ENCODE results near the gene ODAD2. TPM values are rescaled to one million over a fixed set of nuclear protein-coding genes. Genes with fewer than 3 reads are reported as not detected.
A peak's percentile ranks its signal among the peaks of the same experiment; 100 is the strongest.

Gene ODAD2
- total RNA-seq, 2 experiments from 2014 or later = not detected

DNA sequence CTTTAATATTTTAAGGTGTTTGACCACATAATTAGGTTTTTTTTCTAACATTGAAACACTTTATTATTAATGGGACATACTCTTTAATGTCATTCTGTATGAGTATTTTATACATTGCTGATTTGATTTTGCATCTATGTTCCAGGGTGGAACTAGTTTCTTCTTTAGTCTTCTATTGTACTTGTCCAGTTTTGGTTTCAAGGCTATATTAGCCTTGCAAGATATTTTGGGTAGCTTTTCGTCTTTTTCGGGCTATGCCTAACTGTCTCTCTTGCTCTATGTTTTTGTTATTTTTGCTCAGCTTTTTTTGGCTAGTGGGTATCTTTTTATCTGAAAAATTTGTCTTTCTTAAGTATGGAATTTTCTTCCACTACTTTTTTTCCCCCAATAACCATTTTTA is 214.6 kb downstream of the ODAD2 start:
- Mint-ChIP-seq H3K4me1 (ENCODE audit: low read depth) (no peaks in the 10 kb centered on the region), H3K36me3 (ENCODE audit: low read depth) (no peaks in the 10 kb centered on the region), H3K27ac (no peak overlapping the region), H3K9me3 (ENCODE audit: insufficient read depth) (no peaks in the 10 kb centered on the region), H3K27me3 (ENCODE audit: low read depth) (peaks cover 31% of the 10 kb centered on the region), H3K4me3 (no peak overlapping the region)
- ChIA-PET POLR2A (no interaction called here), CTCF (interaction anchor here (0.9 to 1.6 kb wide), 5 partner anchors 37 to 610 kb away, joined by 3 to 8 read pairs (median 5); no protein-coding TSS in a partner anchor)
- DNase-seq (no peak), ATAC-seq (no peak)

DNA sequence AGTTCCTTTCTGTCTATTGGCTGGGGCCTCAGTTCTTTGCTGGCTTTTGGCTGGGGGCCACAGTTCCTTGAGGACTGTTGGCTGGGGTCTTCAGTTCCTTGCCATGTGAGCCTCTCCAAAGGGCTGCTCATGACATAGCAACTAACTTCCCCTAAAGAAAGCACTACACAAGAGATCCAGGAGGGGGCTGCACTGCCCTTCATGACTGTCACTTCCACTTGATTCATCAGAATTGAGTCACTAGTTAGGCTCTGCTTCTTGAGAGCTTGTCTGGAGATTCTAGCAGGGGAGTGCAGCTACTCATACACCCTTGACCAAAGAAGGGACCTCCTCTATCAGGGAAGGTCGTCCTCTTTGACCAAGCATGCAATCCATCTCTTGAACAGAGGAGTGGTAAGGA is 215.2 kb downstream of the ODAD2 start:
- Mint-ChIP-seq H3K36me3 (ENCODE audit: low read depth) (no peaks in the 10 kb centered on the region), H3K4me1 (ENCODE audit: low read depth) (no peaks in the 10 kb centered on the region), H3K4me3 (no peak overlapping the region), H3K9me3 (ENCODE audit: insufficient read depth) (no peaks in the 10 kb centered on the region), H3K27me3 (ENCODE audit: low read depth) (peaks cover 31% of the 10 kb centered on the region), H3K27ac (no peak overlapping the region)
- ChIA-PET CTCF (interaction anchor here (0.9 to 1.6 kb wide), 5 partner anchors 36 to 610 kb away, joined by 3 to 8 read pairs (median 5); no protein-coding TSS in a partner anchor), POLR2A (no interaction called here)
- ATAC-seq = peak; percentile 65
- peak; percentile 44 for DNase-seq

DNA sequence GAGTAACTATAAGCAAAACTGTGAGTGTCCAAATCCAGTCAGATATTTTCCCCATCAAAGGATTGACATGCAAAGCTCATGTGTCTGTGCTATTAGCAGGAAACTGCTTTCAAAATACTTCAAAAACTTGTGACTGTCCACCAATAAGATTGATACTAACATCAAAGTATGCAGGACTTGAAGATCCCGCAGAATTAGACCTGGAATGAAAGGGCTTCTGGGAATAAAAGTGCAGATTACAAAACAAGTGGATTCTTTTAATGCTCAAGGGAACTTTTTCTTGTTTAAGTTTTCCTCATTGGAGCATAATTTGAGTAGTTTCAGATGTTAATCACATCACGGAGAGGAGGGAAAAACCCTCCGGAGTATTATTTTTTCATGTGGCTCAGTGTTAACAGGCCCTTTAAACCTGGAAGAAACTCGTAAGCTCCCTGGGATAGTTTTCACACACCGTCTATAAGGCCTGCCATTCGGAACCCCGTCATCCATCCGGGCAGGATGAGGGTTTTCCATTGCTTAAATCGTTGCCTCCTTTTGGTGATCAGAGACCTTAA is 219.3 kb downstream of the ODAD2 start:
- Mint-ChIP-seq H3K27me3 (ENCODE audit: low read depth) (peaks cover 46% of the 10 kb centered on the region), H3K4me1 (ENCODE audit: low read depth) (no peaks in the 10 kb centered on the region), H3K36me3 (ENCODE audit: low read depth) (no peaks in the 10 kb centered on the region), H3K9me3 (ENCODE audit: insufficient read depth) (no peaks in the 10 kb centered on the region), H3K4me3 (no peak overlapping the region), H3K27ac (no peak overlapping the region)
- ATAC-seq (no peak), DNase-seq (no peak)
- ChIA-PET POLR2A (no interaction called here), CTCF (interaction anchor here (1.2 kb wide), 1 partner anchor 614 kb away, joined by 3 read pairs; no protein-coding TSS in a partner anchor)

DNA sequence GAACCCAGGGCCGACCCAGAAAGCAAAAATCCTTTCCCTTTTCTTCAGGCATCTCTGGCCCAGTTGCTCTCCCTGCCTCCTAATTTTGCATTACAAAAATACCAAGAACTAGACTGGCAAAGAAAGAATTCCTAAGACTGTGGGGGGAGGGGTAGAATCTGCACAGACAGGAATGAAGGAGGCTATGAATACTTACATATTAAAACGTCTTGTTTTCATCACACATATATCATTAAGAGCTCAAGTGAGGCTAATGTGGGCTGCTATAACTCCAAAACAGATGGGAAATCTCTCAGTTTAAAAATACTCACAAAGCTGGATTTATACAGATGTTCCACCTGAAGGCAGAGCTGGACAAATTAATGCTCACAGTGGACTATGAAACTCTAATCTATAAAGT is 224.0 kb downstream of the ODAD2 start:
- ATAC-seq (no peak), DNase-seq (no peak)
- Mint-ChIP-seq H3K4me3 (no peak overlapping the region), H3K27ac (no peak overlapping the region), H3K27me3 (ENCODE audit: low read depth) (peaks cover 62% of the 10 kb centered on the region), H3K9me3 (ENCODE audit: insufficient read depth) (no peaks in the 10 kb centered on the region), H3K36me3 (ENCODE audit: low read depth) (no peaks in the 10 kb centered on the region), H3K4me1 (ENCODE audit: low read depth) (peaks cover 17% of the 10 kb centered on the region)
- CTCF ChIA-PET = no interaction called here
- POLR2A ChIA-PET = no interaction called here

DNA sequence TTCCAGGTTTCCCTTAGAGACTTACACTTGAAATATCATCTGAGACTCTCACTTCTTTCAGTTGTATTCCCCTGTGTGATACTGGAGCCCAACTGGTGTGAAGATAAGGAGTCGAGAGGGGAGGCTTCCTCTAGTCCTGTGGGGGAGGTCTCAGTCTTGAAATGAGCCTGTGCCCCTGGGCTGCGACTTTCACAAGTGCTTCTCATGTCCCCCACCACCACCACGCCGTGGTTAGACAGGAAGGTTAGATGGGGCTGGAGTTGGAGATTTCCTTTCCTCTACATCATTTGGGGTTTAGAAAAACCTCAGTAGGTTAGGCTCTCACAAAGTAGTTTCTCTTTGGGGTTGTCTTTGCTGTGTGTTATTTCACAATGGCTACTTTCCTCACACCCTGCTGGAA is 227.6 kb downstream of the ODAD2 start:
- ChIA-PET POLR2A (no interaction called here), CTCF (no interaction called here)
- ATAC-seq = peak; percentile 81
- Mint-ChIP-seq H3K36me3 (ENCODE audit: low read depth) (no peaks in the 10 kb centered on the region), H3K27me3 (ENCODE audit: low read depth) (peaks cover 63% of the 10 kb centered on the region), H3K9me3 (ENCODE audit: insufficient read depth) (no peaks in the 10 kb centered on the region), H3K4me3 (no peak overlapping the region), H3K4me1 (ENCODE audit: low read depth) (peaks cover 20% of the 10 kb centered on the region), H3K27ac (no peak overlapping the region)
- peak; percentile 66 for DNase-seq

DNA sequence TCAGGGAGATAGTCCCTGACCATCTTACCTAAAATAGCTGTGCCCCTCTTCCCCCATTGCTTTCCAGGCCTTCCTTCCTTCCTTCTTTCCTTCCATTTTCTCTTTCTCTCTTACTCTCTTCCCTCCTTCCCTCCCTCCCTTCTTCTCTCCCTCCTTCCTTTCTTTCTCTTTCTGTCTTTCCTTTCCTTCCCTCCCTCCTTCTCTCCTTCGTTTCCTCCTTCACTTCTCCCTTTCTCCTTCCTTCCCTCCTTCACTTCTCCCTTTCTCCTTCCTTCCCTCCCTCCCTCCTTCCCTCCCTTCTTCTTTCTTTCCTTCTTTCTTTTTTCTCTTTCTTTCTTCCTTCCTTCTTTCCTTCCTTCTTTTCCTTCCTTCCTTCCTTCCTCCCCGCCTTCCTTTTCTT is 228.7 kb downstream of the ODAD2 start:
- DNase-seq (no peak), ATAC-seq (no peak)
- H3K36me3 Mint-ChIP-seq (ENCODE audit: low read depth) = no peaks in the 10 kb centered on the region
- POLR2A ChIA-PET = no interaction called here
- CTCF ChIA-PET = no interaction called here
- H3K27me3 Mint-ChIP-seq (ENCODE audit: low read depth) = peaks cover 61% of the 10 kb centered on the region
- no peak overlapping the region for H3K4me3 Mint-ChIP-seq
- H3K9me3 Mint-ChIP-seq (ENCODE audit: insufficient read depth) = no peaks in the 10 kb centered on the region
- no peak overlapping the region for H3K27ac Mint-ChIP-seq
- peaks cover 20% of the 10 kb centered on the region for H3K4me1 Mint-ChIP-seq (ENCODE audit: low read depth)
